K562 (cell line): ENCODE results near the gene PRKCB.

ENCODE experiments used
- BRCA1 ChIP-seq, 2 experiments: fragments of 450-650 bp in 1 of 2; sonication (generic) in 1 of 2; formaldehyde crosslinking in 1 of 2; IDR thresholded peaks; 2 replicates each; pipeline versions ENCODE4 v1.5.0 to v1.6.1; 2017 to 2020; ENCODE audit warnings: mild to moderate bottlenecking in 1 of 2, missing genetic modification reagents in 1 of 2
- CREB3L1 ChIP-seq: fragments of 450-650 bp; IDR thresholded peaks from 2 replicates; pipeline ENCODE4 v1.6.1; 2014; ENCODE audit warnings: low read depth, mild to moderate bottlenecking, moderate library complexity, borderline replicate concordance
- ELF4 ChIP-seq: fragments of 450-650 bp; formaldehyde crosslinking; IDR thresholded peaks from 2 replicates; pipeline ENCODE4 v1.4.0; 2022; ENCODE audit warnings: missing genetic modification characterization
- FOS ChIP-seq: IDR thresholded peaks from 3 replicates; pipeline ENCODE4 v1.6.1; 2011; ENCODE audit not compliant: insufficient read length; ENCODE audit errors: extremely low read depth
- FOXM1 ChIP-seq, 2 experiments: fragments of 450-650 bp in 1 of 2; sonication (generic) in 1 of 2; formaldehyde crosslinking in 1 of 2; IDR thresholded peaks; 2 replicates each; pipeline versions ENCODE4 v1.6.1 to v1.9.0; 2017 to 2022; ENCODE audit warnings: low read depth in 2 of 2, mild to moderate bottlenecking in 2 of 2, missing genetic modification reagents in 1 of 2, moderate library complexity in 1 of 2
- HDAC6 ChIP-seq: IDR thresholded peaks from 2 replicates; pipeline ENCODE4 v1.6.1; 2012; ENCODE audit warnings: low read depth, mild to moderate bottlenecking, control low read depth, inconsistent platforms, low read length, moderate library complexity
- RBM14 ChIP-seq: fragments of 200-400 bp; formaldehyde crosslinking; IDR thresholded peaks from 2 replicates; pipeline ENCODE4 v1.6.1; 2018; ENCODE audit warnings: low read depth, mild to moderate bottlenecking, low read length, moderate library complexity, borderline replicate concordance; ENCODE audit not compliant: insufficient read depth
- SREBF2 ChIP-seq: sonication (generic); formaldehyde crosslinking; IDR thresholded peaks from 2 replicates; pipeline ENCODE4 v1.4.0; 2020; ENCODE audit warnings: mild to moderate bottlenecking, missing genetic modification reagents
- ZBTB26 ChIP-seq: fragments of 450-650 bp; formaldehyde crosslinking; IDR thresholded peaks from 2 replicates; pipeline ENCODE4 v1.4.0; 2022; ENCODE audit warnings: missing genetic modification characterization
- ZSCAN29 ChIP-seq: fragments of 450-650 bp; IDR thresholded peaks from 2 replicates; pipeline ENCODE4 v1.6.1; 2017
- TF ChIP-seq, protein P1 (sequence below): IDR thresholded peaks from 3 replicates; pipeline ENCODE4 v1.6.1; 2011; ENCODE audit warnings: borderline replicate concordance, mild to moderate bottlenecking, moderate library complexity; ENCODE audit not compliant: insufficient read length; ENCODE audit errors: extremely low read depth

- no peak for TF ChIP-seq HDAC6
- no peak for TF ChIP-seq BRCA1 (IDR thresholded peaks at IDR 0.05)
- no peak for TF ChIP-seq BRCA1 (CRISPR knock-in tag; IDR thresholded peaks at IDR 0.05)
- no peak for TF ChIP-seq ELF4 (CRISPR knock-in tag)
- TF ChIP-seq ZSCAN29 = no peak
- TF ChIP-seq FOXM1 (IDR thresholded peaks at IDR 0.05; ENCODE audit: low read depth) = no peak
- TF ChIP-seq FOXM1 (CRISPR knock-in tag; IDR thresholded peaks at IDR 0.05; ENCODE audit: low read depth) = no peak
- TF ChIP-seq, protein P1, sequence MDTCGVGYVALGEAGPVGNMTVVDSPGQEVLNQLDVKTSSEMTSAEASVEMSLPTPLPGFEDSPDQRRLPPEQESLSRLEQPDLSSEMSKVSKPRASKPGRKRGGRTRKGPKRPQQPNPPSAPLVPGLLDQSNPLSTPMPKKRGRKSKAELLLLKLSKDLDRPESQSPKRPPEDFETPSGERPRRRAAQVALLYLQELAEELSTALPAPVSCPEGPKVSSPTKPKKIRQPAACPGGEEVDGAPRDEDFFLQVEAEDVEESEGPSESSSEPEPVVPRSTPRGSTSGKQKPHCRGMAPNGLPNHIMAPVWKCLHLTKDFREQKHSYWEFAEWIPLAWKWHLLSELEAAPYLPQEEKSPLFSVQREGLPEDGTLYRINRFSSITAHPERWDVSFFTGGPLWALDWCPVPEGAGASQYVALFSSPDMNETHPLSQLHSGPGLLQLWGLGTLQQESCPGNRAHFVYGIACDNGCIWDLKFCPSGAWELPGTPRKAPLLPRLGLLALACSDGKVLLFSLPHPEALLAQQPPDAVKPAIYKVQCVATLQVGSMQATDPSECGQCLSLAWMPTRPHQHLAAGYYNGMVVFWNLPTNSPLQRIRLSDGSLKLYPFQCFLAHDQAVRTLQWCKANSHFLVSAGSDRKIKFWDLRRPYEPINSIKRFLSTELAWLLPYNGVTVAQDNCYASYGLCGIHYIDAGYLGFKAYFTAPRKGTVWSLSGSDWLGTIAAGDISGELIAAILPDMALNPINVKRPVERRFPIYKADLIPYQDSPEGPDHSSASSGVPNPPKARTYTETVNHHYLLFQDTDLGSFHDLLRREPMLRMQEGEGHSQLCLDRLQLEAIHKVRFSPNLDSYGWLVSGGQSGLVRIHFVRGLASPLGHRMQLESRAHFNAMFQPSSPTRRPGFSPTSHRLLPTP = no peak
- no peak for TF ChIP-seq CREB3L1
- no peak for TF ChIP-seq ZBTB26 (CRISPR knock-in tag)
- TF ChIP-seq SREBF2 (CRISPR knock-in tag) = no peak
- TF ChIP-seq RBM14 = no peak
- TF ChIP-seq FOS = no peak
These were observed 145.9 kb downstream of the PRKCB start for GRCh38 chr16:23981429-23982399.
